ENCODE data around the gene DUSP16.
"Not testable (repeated sequence)": the region's sequence is repeated elsewhere in the genome, so short reads cannot be mapped to it uniquely, and the experiment has no call there.

Gene DUSP16

DNA sequence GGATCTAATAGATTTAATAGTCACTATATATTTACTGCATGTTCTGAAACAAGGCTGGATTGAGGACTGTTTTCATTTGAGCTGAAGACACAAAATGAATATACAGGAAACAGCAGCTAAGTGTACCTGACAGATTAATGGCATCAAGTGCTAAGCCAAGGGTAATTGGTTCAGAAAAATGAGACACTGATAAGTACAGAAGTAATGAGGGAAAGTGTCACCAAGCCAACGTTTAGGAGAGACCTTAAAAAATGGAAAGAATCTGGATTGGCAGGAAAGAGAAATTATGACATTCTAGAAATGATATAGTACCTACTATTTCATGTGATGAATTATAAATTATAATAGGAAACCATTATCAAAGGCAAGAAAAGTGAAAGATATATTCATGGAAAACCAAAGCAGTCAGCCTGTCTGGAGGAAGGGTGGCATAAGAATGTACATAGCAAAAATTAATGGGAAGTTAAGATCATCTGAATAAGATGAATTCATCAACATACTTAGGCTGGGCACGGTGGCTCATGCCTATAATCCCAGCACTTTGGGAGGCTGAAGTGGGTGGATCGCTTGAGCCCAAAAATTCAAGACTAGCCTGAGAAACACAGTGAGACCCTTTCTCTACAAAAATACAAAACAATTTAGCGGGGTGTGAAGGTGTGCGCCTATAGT, 21.0 kb upstream of the DUSP16 start:
- DNase-seq: no peak

DNA sequence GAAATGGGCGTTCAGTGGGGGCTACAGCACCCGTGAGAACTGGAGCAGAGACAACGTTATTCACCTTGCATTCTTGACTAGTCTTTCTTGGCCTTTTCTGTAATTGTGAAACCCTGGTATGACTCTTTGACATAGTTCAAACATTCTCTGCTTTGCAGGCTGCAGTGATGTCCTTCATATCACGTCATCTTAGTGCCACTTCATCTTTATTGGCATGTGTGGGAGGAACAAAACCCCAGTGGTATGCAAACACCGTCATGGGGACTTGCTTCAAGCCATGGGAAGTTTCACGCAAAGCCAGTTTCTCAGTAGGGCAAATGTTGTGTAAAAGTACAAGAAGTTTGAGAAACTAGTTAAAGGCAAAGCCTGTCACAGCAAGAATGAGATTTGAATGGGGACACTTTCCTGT, 20.2 kb upstream of the DUSP16 start:
- DNase-seq: peak; percentile 87 to 88

DNA sequence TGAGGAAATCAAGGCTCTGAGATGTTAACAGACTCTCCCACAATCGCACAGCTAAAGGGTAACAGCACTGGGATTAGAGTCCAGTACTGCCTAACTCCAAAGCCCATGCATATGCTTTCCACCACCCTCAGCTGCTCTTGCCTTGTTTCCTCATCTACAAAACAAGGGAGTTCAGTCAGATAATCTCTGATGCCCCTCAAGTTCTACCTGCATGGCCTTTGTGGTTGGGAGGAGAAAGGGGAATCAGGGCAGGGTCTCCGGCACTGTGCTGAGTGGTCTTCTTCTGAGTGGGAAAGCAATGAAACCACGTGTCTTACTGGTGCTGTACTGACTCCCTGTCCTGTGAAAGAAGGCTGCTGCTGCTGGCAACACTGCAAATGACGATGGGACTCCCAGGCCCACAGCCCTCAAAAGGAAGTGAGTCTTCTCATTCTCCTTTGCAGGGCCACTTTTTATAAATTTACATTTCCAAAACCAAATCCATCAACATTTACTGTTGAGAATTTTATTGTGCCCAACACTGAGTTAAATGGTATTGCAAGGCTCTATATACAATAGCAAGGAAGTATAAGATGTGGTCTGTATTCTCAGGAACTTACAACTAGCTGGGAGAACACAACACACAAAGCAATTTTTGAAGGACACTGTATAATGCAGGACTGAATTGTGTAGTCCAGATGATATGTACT, 19.7 kb upstream of the DUSP16 start:
- DNase-seq: no peak

DNA sequence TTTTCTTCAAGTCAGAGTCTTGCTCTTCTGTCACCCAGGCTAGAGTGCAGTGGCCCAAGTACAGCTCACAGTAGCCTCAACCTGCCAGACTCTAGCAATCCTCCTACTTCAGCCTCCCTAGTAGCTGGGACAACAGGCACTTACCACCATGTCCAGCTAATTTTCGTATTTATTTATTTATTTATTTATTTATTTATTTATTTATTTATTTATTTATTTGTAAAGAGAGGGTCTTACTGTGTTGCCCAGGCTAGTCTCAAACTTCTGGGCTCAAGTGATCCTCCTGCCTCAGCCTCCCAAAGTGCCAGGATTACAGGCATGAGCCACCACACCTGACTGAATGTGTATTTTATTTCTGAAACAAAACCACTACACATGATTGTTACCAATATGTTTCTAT, 18.1 kb upstream of the DUSP16 start:
- DNase-seq: not testable (repeated sequence)

DNA sequence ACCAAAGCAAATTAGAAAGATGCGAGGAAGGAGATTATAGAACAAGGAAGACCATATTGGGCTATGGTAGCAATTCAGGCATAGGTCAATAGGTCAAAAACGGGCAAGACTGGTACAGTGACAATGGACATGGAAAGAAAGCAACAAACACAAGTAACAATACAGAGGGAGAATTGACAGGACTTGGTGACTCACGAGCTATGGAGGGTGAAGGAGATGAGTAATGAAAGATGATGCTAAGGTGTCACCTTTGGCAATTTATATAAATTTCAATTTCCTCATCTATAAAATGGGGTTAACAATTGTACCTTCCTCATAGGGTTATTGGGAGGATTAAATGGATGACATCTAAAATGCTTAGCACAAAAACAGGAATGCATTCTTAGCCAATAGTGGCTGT, 15.1 kb upstream of the DUSP16 start:
- no peak for DNase-seq

DNA sequence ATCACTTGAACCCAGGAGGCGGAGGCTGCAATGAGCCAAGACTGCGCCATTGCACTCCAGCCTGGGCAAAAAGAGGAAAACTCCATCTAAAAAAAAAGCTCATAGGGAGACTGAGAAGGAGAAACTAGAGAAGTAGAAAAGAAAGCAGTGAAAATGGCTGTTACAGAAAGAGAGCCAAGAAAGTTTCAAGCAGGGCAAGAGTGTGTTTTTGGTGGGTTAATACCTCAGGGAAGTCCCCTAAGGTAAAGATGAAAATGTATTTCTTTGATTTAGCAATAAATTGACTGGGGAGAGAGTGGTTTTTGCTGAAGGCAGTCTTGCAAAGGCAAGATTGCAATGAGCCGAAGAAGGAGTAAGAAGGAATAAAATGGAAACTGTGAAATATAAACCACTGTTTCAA, 10.0 kb upstream of the DUSP16 start:
- no peak for DNase-seq

DNA sequence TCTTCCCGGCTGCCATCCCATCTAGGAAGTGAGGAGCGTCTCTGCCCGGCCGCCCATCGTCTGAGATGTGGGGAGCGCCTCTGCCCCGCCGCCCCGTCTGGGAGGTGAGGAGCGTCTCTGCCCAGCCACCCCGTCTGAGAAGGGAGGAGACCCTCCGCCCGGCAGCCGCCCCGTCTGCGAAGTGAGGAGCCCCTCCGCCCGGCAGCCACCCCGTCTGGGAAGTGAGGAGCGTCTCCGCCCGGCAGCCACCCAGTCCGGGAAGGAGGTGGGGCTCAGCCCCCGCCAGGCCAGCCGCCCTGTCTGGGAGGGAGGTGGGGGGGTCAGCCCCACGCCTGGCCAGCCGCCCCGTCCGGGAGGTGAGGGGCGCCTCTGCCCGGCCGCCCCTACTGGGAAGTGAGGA, 3.3 kb upstream of the DUSP16 start:
- DNase-seq: not testable (repeated sequence)

DNA sequence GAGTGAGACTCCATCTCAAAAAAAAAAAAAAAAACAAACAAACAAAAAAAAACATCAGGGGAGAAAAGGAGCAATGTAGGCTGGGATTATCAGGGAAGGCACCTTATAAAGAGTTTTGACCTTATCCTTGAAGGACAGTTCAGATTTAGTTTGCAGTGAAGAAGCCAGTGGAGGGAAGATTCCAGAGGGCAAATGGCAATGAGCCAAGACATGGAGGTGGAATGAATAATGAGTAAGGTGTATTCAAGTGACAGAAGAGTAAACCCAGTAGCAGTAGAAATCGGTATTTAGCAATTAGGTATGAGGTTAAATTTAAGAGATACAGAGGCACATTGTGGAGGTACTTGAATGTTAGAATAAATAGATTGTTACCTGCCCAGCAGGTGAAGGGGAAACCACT, 2.2 kb upstream of the DUSP16 start:
- no peak for DNase-seq

DNA sequence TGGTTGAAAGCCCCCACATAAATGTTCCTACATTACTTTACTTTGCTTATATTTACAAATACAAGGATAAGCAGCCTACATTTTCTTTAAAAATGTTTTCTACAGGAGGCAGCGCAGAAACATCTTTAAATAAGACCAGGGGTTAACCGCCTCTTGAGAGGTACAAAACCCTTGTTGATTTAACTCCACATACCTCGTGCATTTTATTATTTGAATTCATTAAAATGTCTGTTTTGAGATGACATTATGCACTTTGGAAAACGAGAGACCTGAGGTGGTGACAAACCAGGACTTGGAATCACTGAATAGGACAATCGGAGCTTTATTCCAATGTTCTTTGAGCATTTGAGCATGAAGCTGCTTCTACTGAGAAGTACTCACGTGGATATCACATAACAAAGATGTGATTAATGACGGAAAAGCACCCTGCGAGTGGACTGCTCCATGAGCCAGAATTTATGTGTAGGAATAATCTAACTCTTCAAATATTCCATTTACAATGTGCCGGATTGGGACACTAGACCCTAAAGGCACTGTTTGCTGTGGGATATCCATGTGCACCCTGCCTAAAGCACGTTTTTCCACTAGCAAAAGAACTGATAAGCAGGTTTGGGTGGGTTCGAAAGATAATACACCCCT, 746 bp upstream of the DUSP16 start:
- no peak for DNase-seq

DNA sequence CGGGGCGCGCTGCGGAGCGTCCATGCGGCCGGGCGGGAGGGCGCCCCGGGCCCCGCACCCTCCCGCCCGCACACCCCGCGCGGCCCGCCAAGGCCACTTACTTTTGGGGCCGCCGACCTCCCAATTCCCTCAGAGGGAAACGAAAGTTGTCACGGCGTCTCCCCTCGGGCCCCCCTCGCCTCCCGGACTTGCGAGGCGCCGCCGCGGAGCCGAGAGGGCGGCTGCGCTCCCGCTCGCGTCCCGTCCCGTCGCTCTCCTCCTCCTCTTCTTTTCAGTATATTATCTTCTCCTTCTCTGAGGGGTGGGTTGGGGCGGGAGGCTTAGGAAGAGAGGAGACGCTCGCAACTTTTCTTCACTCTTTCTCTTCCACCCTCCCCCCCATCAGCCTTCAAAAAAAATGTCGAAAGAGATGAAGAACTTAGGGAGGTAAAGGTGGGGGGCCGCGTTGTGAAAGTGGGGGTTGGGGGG, 613 bp downstream of the DUSP16 start:
- DNase-seq: peak in 1 of 2 donors; percentile 12

DNA sequence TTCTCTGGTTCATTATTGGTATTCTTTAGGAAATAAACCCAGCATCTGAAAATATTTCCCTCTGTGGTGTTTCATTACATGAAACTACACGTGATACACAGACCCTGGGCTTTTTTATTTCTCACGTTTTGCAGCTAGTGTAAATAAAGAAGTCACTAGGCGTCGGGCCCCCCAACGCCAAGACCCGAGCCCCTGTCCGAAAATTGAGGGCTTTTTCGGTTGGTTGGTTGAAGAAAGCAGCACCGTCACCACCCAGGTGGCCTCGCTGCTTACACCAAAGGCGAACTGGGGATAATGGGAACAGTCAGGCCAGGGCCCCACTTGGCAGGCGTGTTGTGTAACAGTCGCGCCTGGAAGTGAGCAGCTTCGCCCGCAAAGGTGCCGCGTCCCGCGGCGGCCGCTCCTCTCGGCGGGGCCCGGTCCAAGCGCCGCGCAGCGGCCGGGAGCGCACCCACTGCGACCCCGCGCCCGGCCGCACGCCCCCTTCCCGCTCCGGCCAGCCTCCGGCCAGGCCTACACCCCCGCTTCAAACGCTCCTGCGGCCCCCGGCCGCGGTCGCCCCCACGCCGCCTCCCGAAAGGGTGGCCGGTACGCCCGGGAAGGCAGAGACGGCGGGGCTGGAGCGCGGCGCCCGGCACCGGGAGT, 1.2 kb downstream of the DUSP16 start:
- peak in 1 of 2 donors; percentile 36 for DNase-seq

DNA sequence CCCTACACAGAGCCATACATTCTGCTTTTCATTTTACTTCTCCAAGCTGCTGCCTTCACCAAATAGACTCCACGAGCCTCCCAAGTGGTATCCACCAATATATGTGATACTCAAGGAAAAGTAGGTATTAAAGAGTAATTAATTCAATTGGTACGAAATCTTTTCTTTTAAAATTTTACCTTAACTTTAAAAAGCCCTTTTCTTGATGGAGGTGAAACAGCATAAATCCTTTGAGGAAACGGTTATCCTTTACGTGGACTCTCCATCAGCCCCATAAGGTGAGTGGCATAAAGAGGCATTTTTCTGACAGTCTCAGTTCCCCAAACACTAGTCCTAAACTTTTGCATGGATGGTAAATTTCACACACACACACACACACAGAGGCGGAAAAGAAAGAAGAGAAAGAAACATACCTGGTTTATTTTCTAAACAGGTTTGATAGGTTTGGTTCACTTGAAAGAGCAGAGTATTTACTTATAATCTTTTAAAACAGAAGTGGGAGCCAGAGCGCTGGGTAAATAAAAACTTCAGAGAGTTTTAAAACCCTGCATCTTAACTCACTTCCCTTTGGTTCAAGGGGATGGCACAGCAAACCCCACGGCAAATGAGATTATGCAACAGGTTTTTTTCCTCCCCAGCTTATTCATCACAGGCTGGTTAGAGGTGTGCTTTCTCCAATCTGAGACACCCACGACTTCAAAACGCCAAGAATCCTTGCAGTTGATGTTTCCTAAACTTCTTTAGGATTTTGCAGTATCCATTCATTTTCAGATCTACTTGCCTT, 1.9 kb downstream of the DUSP16 start:
- DNase-seq: peak; percentile 73 to 74

DNA sequence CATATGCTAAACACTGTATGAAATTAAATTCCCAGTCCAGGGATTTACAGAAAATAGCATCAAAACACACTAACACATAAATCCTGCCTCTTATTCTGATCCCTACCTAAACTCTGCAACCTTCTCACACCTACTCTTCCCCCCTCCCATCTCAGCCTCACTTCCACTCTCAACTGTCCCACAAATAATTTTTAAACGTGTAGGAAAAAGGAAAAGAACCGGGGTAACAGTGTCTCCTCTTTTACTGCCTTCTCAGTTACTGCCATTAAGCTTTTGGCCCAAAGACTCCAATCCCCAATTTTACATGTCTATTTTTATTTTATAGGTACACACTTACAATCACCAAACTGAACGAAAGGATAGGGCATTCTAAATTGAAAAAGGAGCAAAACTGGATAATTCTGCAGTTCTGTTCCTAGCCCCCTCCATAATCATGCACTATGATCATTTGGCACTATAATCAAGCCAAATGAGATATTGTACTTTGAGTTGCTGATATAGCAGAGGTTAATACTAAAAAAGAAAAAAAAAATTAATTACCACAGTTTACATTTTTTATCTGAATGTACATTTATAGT, 2.9 kb downstream of the DUSP16 start:
- DNase-seq: no peak

DNA sequence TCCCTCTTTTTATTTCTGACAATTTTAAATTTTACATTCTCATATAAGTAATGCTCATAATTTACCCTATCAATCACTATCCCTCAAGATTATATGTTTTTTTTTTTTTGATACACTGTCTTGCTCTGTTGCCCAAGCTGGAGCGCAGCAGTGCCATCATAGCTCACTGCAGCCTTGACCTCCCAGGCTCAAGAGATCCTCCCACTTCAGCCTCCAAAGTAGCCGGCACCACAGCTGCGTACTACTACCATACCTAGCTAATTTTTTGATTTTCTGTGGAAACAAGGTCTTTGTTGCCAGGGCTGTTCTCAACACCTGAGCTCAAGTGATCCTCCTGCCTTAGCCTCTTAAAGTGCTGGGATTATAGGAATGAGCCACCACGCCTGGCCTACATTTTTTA, 4.4 kb downstream of the DUSP16 start:
- no peak for DNase-seq

DNA sequence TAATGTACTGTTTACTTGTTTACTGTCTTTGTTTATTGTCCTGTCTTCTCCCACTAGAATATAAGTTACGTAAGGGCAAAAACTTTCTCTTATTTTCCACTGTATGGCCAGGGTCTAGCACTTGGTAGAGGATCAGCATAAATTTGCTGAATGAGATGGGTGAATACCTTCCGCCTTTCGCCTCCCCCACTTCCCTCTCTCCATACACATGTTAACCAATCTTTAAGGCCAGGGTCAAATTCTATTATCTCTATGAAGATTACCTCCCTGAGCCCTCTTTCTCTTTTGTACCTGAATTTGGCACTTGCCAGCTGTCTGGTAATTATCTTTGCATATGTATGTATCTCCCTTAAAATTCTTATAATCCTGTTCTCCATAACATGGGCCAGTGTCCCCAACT, 4.9 kb downstream of the DUSP16 start:
- DNase-seq: no peak

DNA sequence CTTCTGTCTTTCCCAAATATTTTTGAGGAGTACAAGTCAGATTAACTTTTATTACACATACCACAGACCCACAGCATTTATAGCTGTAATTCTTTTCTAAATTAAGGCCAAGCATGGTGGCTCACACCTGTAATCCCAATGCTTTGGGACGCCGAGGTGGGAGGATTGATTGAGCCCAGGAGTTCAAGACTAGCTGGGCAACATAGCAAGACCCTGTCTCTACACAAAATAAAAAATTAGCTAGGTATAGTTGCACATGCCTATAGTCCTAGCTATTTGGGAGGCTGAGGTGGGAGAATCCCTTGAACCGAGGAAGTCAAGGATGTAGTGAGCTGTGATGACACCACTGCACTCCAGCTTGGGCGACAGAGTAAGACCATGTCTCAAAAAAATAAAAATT, 7.0 kb downstream of the DUSP16 start:
- DNase-seq: no peak

DNA sequence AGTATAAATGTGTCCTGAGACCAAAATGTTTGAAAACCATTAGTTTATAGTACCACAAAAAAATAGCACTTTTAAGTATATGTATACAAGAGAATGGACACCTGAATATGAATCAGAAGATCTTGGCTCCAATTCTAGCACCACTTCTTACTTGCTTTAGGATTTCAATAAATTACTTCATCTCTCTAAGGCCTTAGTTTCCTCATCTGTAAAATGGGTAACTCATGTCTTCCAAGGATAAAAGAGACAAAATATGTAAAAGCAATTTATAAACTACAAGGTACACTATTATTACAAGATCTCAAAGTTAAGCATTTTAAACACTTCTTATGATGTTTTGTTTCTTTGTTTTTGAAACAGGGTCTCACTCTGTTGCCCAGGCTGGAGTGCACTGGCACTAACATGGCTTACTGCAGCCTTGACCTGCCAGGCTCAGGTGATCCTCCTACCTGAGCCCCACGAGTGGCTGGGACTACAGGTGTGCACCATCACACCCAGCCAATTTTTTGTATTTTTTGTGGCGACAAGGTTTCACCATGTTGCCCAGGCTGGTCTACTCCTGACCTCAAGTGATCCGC, 9.4 kb downstream of the DUSP16 start:
- DNase-seq: no peak

DNA sequence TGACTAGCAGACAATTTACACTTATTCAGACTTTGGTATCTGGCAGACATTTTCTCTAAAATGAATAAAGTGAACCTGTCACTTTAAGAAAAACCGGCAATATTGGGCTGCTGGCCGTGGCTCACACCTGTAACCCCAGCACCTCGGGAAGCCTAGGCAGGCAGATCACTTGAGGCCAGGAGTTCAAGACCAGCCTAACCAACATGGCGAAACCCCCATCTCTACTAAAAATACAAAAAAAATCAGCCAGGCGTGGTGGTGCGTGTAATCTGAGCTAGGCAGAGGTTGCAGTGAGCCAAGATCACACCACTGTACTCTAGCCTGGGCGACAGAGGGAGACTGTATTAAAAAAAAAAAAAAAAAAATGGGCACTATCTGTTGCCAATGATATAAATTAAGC, 11.5 kb downstream of the DUSP16 start:
- no peak for DNase-seq

DNA sequence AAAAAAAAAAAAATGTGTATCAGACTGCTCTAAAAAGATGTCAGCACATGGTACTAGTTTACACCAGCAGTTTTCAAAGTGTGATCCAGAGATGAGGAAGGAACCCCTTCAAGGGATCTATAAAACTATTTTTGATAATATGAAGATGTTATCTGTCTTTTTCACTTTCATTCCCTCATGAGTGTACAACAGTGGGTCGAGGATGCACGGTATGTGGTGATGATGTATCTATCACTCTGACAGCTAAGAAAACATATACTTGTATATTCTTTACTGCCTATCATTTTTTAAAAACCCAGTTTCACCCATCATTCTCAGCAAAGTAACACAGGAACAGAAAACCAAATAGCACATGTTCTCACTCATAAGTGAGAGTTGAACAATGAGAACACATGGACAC, 12.4 kb downstream of the DUSP16 start:
- no peak for DNase-seq

DNA sequence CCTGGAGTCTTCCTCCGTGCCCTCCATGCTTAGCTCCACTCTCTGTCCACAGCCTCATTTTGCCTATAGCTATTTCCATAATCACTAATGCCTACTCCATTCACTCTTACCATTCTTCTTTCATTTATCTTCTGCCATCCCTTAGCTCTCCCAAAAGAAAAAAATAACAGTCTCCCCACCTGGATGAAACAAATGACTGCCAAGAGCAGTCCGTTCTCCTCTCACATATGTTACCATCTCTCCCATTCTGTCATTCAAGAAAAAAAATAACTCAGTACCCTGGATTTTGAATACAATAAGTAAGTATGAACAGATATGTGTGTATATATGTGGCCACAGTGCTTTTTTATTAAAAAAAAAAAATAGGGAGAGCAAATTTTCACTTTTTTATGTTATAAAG, 13.2 kb downstream of the DUSP16 start:
- no peak for DNase-seq

DNA sequence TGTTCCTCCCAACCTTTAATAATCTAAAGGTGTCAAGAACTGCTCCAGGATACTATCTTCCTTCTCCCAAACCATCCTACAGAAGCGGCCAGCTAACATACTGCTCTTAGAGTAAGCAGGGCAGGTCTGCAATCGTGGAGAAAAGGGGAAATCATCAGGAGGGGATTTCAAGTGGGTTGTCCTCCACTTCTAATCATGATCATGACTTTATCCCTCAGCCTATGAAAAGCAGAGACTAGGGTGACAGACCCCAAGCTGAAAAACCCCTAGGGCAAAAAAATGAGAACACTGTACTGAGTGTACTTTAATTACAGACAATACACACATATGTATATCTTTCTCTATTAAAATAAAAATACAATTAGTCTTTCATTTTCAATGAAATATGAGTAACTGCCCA, 13.9 kb downstream of the DUSP16 start:
- DNase-seq: no peak

DNA sequence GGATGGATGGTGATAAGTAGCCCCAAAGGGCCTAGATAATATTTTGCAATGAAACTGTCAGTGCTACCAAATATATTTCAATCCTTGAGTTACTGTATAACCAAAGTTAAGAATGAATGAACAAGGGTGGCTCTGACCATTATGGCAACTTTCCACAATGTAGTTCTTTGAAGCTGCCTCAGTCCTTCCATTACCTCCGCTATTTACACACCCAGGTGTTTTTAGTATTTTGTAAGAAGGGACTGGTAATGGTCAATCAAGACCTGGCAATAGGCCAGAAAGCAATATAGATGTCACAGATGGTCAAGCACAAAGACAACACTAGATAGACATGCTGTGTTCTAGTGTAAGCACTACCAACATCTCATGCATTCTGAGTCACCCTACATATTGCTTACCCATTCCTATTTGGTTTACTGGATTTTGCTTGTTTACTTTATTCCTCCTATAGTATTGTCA, 16.3 kb downstream of the DUSP16 start:
- DNase-seq: no peak

Measured in inflammatory macrophage (primary cell).